K562 (cell line): ENCODE measurements around the gene TXN. TPM values are rescaled to one million over a fixed set of nuclear protein-coding genes. Genes with fewer than 3 reads are reported as not detected.
A peak's percentile ranks its signal among the peaks of the same experiment; 100 is the strongest.

Experiments used
- ATAC-seq: fragments of 200-7000 bp; cut with Tn5 transposase; 3 replicates; pipeline ENCODE4 v1.9.1; 2020; ENCODE audit warnings: moderate library complexity
- BruUV-seq: library from RNA; stranded (reverse); fragments of 400-500 nt; replicated peaks from 2 replicates; lab custom pipeline; 2021; lab: Mats Ljungman, UMichigan
- CTCF ChIA-PET: fragments of 300-600 bp; formaldehyde crosslinking; extraction: SDS; loops from one replicate; lab custom pipeline; 2021; ENCODE audit warnings: low intra/inter-chr PET ratio; lab: Yijun Ruan, JAX
- POLR2A ChIA-PET: fragments of 300-600, 350-650 bp; sonication (Branson Sonifier 250); formaldehyde crosslinking; extraction: SDS; loops from one replicate; lab custom pipeline; 2021; ENCODE audit warnings: antibody characterized with exemption, inconsistent platforms; lab: Yijun Ruan, JAX
- DNase-seq, 4 experiments: peaks; one replicate each; pipeline versions ENCODE4 v3.0.0 to v3.0.0-alpha.2; 2011 to 2018; ENCODE audit warnings: low spot score in 3 of 4, mixed read lengths in 3 of 4; ENCODE audit errors: extremely low read depth in 1 of 4
- FAIRE-seq: peaks from 2 replicates; lab custom pipeline; 2011; peaks lifted over from hg19 to GRCh38; lab: Jason Lieb, UNC
- H2AFZ ChIP-seq: 2 replicates; pipeline ENCODE4 v1.6.0; 2011; ENCODE audit warnings: low read depth, low read length, control low read depth, inconsistent platforms
- H3K27ac ChIP-seq: fragments of 200-600 bp; 3 replicates; pipeline ENCODE4 v1.8.0; 2011; ENCODE audit warnings: low read depth, mild to moderate bottlenecking, control low read depth, inconsistent platforms, low read length, moderate library complexity, mixed read lengths; ENCODE audit errors: extremely low read depth
- H3K27me3 ChIP-seq, 2 experiments: fragments of 300-600 bp in 1 of 2; 2 replicates in 1 of 2; 3 replicates in 1 of 2; pipeline versions ENCODE4 v1.6.0 to v1.8.0; 2011; ENCODE audit warnings: inconsistent platforms in 2 of 2, low read length in 2 of 2, mild to moderate bottlenecking in 1 of 2, mixed read lengths in 1 of 2, moderate library complexity in 1 of 2; ENCODE audit not compliant: control insufficient read depth in 2 of 2, insufficient read depth in 2 of 2
- H3K36me3 ChIP-seq: fragments of 300-600 bp; 3 replicates; pipeline ENCODE4 v1.8.0; 2011; ENCODE audit warnings: mild to moderate bottlenecking, low read length, inconsistent platforms; ENCODE audit not compliant: control insufficient read depth, insufficient read depth
- H3K4me1 ChIP-seq, 2 experiments: fragments of 200-600 bp in 1 of 2; replicated peaks in 1 of 2; 2 replicates in 1 of 2; 3 replicates in 1 of 2; pipeline versions ENCODE4 v1.5.1 to v1.8.0; 2011; ENCODE audit warnings: inconsistent platforms in 2 of 2, low read length in 2 of 2, mild to moderate bottlenecking in 1 of 2, mixed read lengths in 1 of 2, moderate library complexity in 1 of 2; ENCODE audit not compliant: control insufficient read depth in 2 of 2, insufficient read depth in 2 of 2
- H3K4me2 ChIP-seq: 2 replicates; pipeline ENCODE4 v1.6.1; 2011; ENCODE audit warnings: low read length, control low read depth, inconsistent platforms, mixed read lengths; ENCODE audit not compliant: insufficient read depth
- H3K4me3 ChIP-seq: fragments of 200-600 bp; sonication (generic), shearing (Covaris generic); 2 replicates; pipeline ENCODE4 v1.5.1; 2016; ENCODE audit warnings: control low read depth, inconsistent platforms
- H3K79me2 ChIP-seq: fragments of 200-600 bp; 3 replicates; pipeline ENCODE4 v1.8.0; 2011; ENCODE audit warnings: low read length, inconsistent platforms; ENCODE audit not compliant: control insufficient read depth, insufficient read depth
- H3K9ac ChIP-seq, 2 experiments: 2 replicates each; pipeline versions ENCODE4 v1.6.0 to v1.6.1; 2011; ENCODE audit warnings: low read depth in 2 of 2, low read length in 2 of 2, control low read depth in 1 of 2, inconsistent platforms in 1 of 2, mild to moderate bottlenecking in 1 of 2, mixed read lengths in 1 of 2; ENCODE audit not compliant: insufficient read depth in 1 of 2
- H3K9me1 ChIP-seq: one replicate; pipeline ENCODE4 v1.6.0; 2011; ENCODE audit warnings: inconsistent platforms, mild to moderate bottlenecking, low read length, moderate library complexity; ENCODE audit not compliant: control insufficient read depth, insufficient read depth
- H3K9me3 ChIP-seq: replicated peaks from 2 replicates; pipeline ENCODE4 v1.5.1; 2011; ENCODE audit warnings: low read depth, low read length, inconsistent platforms; ENCODE audit not compliant: control insufficient read depth, insufficient read depth
- H4K20me1 ChIP-seq: replicated peaks from 2 replicates; pipeline ENCODE4 v1.6.1; 2011; ENCODE audit warnings: low read length, inconsistent platforms, mixed read lengths; ENCODE audit not compliant: control insufficient read depth, insufficient read depth
- FOXA1 ChIP-seq: fragments of 450-650 bp; IDR thresholded peaks from 2 replicates; pipeline ENCODE4 v1.6.1; 2016; ENCODE audit warnings: mild to moderate bottlenecking, borderline replicate concordance
- GTF2E2 ChIP-seq: fragments of 200-800 bp; sonication (Bioruptor generic); IDR thresholded peaks from 2 replicates; pipeline ENCODE4 v1.6.1; 2016; ENCODE audit warnings: missing genetic modification characterization, missing compliant biosample characterization
- POLR2B ChIP-seq: fragments of 450-650 bp; IDR thresholded peaks from 2 replicates; pipeline ENCODE4 v1.6.1; 2018; ENCODE audit warnings: low read depth; ENCODE audit not compliant: partially characterized antibody
- SAP30 ChIP-seq: fragments of 200-600 bp; sonication (generic); IDR thresholded peaks from 2 replicates; pipeline ENCODE4 v1.6.1; 2012; ENCODE audit warnings: borderline replicate concordance, low read depth, mild to moderate bottlenecking, moderate library complexity, low read length, control low read depth, inconsistent platforms; ENCODE audit not compliant: insufficient read depth, poor library complexity, severe bottlenecking
- WGBS: fragments of 100-300 bp; shearing (Covaris generic); methylation state at CpG from one replicate; pipeline ENCODE4 v1.1.6; 2016; ENCODE audit warnings: low coverage, mixed read lengths; ENCODE audit not compliant: insufficient coverage; ENCODE audit errors: missing lambda C conversion rate; 5-methylcytosine and 5-hydroxymethylcytosine counted together
- in situ Hi-C: fragments of 300-500 bp; cut with MboI; formaldehyde crosslinking; loops from 4 replicates; pipeline ENCODE4 v1.15.0; 2018; ENCODE audit warnings: inconsistent platforms, mixed read lengths
- intact Hi-C: fragments of 100-400 bp; cut with micrococcal nuclease; formaldehyde crosslinking; loops from 2 replicates; pipeline ENCODE4 v1.14.2; 2022
- polyA plus RNA-seq, 8 experiments: library from polyadenylated mRNA; depleted of rRNA in 4 of 8; stranded (reverse) in 5 of 8; unstranded in 3 of 8; fragments of >200 nt; fragmentation: Nextera tagmentation in 2 of 8; fragmentation: Illumina TruSeq in 1 of 8; extraction: Ambion mirVana in 2 of 8; extraction: Trizol in 1 of 8; gene quantifications; 2 replicates each; pipeline versions ENCODE4 v1.2.1 to v1.2.3, GENCODE V29; 2011 to 2014; ENCODE audit warnings: inconsistent platforms in 1 of 8, missing spikeins in 1 of 8
- total RNA-seq, 7 experiments: library from RNA; depleted of rRNA in 6 of 7; stranded (reverse); fragments of >200 nt in 6 of 7; fragmentation: Illumina TruSeq in 2 of 7; extraction: Trizol in 2 of 7; gene quantifications; 2 replicates each; pipeline versions ENCODE4 v1.2.1 to v1.2.3, GENCODE V29; 2011 to 2021; ENCODE audit warnings: low replicate concordance in 1 of 7
- TF ChIP-seq, protein P1 (sequence below): fragments of 250-450 bp; sonication (Bioruptor Pico); IDR thresholded peaks from 2 replicates; pipeline ENCODE4 v1.4.0; 2020
- TF ChIP-seq, protein P2 (sequence below): fragments of 450-650 bp; IDR thresholded peaks from 2 replicates; pipeline ENCODE4 v1.7.0; 2016; ENCODE audit warnings: borderline replicate concordance

TXN gene
- total and polyA plus RNA-seq, 9 of the 15 experiments (the other 6 are each of a cell fraction or from before 2014, with no cell fraction given) = 272 to 1,596 (median 514) TPM

DNA sequence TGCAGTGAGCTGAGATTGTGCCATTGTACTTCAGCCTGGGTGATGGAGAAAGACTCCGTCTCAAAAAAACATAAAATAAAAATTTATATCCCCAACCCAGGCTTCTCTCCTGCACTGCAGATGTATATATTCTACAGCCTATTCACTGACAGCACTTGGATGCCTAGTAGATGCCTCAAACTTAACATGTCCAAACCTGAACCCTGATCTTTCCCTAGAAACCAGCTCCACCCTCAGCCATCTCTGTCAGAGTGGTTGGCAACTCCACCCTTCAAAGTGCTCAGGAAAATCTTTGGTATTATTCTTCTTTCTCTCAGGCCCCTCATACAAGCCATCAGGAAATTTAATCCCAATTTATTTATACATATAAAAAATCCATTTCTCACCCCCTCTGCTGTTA lies 36.9 kb upstream of the TXN start:
- Histone ChIP-seq H3K36me3 (no peaks in the 10 kb centered on the region), H3K9me1 (no peaks in the 10 kb centered on the region), H2AFZ (no peak overlapping the region), H3K9ac (no peak overlapping the region), H3K79me2 (no peaks in the 10 kb centered on the region), H3K27ac (no peak overlapping the region), H3K4me3 (no peak overlapping the region), H3K27me3 (peaks cover 7 to 44% of the 10 kb centered on the region in 2 experiments; a peak in 3 of 5 replicates), H3K9me3 (no peaks in the 10 kb centered on the region), H3K4me2 (no peak overlapping the region), H3K4me1 (peaks cover 0 to 5% of the 10 kb centered on the region in 2 experiments; a peak in 2 of 5 replicates), H4K20me1 (no peaks in the 10 kb centered on the region)
- FAIRE-seq = no peak
- 0% methylated on average over 1 of the region's 1 CpG for WGBS
- DNase-seq = no peak
- TF ChIP-seq SAP30 = no peak
- ATAC-seq = no peak
- CTCF ChIA-PET = no interaction called here
- BruUV-seq = no TSS peak
- POLR2A ChIA-PET = no interaction called here
- in situ Hi-C loops = no loop called here
- intact Hi-C loops = no loop called here

DNA sequence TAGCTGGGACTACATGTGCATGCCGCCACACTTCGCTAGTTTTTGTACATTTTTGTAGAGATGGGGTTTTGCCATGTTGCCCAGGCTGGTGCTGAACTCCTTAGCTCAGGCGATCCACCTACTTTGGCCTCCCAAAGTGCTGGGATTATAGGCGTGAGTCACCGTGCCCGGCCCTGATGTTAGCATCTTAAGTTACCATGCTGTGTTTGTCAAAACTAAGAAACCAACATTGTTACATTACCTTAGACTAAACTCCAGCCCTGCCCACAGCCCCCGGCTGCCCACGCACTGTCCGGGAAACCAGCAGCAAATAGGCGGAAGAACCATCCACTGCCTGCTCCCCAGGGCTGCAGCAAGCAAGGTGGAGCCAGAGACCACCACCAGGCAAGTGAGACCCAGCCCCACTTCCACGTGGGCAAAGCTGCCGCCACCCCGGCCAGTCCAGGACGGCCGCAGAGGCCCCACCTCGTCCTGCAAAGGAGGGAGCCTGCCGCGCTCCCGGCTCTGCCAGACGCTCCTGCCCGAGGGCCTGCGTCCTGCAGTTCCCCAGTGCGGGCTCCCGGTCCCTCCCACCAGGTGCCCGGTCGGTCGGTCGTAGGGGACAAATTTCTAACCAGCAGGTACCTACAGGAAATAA lies 35.7 kb upstream of the TXN start:
- peak; percentile 61 for ATAC-seq
- DNase-seq = no peak
- no peak for FAIRE-seq
- H3K36me3 ChIP-seq = no peaks in the 10 kb centered on the region
- ChIA-PET CTCF (no interaction called here), POLR2A (interaction anchor here (1.4 kb wide), 1 partner anchor 35 kb away, joined by 4 read pairs; the partner anchor contains the start of gene TXN)
- no peak overlapping the region for H3K4me2 ChIP-seq
- no peak overlapping the region for H3K4me3 ChIP-seq
- H3K79me2 ChIP-seq = no peaks in the 10 kb centered on the region
- peaks cover 3 to 37% of the 10 kb centered on the region in 2 experiments; a peak in 3 of 5 replicates for H3K27me3 ChIP-seq
- intact Hi-C loops (no loop called here), in situ Hi-C loops (no loop called here)
- H2AFZ ChIP-seq = no peak overlapping the region
- BruUV-seq = no TSS peak
- 2% methylated on average over 19 of the region's 28 CpGs for WGBS
- H4K20me1 ChIP-seq = no peaks in the 10 kb centered on the region
- no peak overlapping the region; a peak in 1 of 4 replicates for H3K9ac ChIP-seq
- H3K27ac ChIP-seq = no peak overlapping the region
- H3K9me1 ChIP-seq = no peaks in the 10 kb centered on the region
- peaks cover 0 to 5% of the 10 kb centered on the region in 2 experiments; a peak in 2 of 5 replicates for H3K4me1 ChIP-seq
- no peaks in the 10 kb centered on the region for H3K9me3 ChIP-seq
- TF ChIP-seq GTF2E2 (tag) (no peak), FOXA1 (no peak), POLR2B (no peak)
- TF ChIP-seq, protein P1, sequence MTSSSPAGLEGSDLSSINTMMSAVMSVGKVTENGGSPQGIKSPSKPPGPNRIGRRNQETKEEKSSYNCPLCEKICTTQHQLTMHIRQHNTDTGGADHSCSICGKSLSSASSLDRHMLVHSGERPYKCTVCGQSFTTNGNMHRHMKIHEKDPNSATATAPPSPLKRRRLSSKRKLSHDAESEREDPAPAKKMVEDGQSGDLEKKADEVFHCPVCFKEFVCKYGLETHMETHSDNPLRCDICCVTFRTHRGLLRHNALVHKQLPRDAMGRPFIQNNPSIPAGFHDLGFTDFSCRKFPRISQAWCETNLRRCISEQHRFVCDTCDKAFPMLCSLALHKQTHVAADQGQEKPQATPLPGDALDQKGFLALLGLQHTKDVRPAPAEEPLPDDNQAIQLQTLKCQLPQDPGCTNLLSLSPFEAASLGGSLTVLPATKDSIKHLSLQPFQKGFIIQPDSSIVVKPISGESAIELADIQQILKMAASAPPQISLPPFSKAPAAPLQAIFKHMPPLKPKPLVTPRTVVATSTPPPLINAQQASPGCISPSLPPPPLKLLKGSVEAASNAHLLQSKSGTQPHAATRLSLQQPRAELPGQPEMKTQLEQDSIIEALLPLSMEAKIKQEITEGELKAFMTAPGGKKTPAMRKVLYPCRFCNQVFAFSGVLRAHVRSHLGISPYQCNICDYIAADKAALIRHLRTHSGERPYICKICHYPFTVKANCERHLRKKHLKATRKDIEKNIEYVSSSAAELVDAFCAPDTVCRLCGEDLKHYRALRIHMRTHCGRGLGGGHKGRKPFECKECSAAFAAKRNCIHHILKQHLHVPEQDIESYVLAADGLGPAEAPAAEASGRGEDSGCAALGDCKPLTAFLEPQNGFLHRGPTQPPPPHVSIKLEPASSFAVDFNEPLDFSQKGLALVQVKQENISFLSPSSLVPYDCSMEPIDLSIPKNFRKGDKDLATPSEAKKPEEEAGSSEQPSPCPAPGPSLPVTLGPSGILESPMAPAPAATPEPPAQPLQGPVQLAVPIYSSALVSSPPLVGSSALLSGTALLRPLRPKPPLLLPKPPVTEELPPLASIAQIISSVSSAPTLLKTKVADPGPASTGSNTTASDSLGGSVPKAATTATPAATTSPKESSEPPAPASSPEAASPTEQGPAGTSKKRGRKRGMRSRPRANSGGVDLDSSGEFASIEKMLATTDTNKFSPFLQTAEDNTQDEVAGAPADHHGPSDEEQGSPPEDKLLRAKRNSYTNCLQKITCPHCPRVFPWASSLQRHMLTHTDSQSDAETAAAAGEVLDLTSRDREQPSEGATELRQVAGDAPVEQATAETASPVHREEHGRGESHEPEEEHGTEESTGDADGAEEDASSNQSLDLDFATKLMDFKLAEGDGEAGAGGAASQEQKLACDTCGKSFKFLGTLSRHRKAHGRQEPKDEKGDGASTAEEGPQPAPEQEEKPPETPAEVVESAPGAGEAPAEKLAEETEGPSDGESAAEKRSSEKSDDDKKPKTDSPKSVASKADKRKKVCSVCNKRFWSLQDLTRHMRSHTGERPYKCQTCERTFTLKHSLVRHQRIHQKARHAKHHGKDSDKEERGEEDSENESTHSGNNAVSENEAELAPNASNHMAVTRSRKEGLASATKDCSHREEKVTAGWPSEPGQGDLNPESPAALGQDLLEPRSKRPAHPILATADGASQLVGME (CRISPR knock-in tag) = no peak
- TF ChIP-seq, protein P2, sequence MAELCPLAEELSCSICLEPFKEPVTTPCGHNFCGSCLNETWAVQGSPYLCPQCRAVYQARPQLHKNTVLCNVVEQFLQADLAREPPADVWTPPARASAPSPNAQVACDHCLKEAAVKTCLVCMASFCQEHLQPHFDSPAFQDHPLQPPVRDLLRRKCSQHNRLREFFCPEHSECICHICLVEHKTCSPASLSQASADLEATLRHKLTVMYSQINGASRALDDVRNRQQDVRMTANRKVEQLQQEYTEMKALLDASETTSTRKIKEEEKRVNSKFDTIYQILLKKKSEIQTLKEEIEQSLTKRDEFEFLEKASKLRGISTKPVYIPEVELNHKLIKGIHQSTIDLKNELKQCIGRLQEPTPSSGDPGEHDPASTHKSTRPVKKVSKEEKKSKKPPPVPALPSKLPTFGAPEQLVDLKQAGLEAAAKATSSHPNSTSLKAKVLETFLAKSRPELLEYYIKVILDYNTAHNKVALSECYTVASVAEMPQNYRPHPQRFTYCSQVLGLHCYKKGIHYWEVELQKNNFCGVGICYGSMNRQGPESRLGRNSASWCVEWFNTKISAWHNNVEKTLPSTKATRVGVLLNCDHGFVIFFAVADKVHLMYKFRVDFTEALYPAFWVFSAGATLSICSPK = no peak
